H1 (cell line): ENCODE data around the gene INHBA. TPM values are rescaled to one million over a fixed set of nuclear protein-coding genes. Genes with fewer than 3 reads are reported as not detected.
A peak's percentile ranks its signal among the peaks of the same experiment; 100 is the strongest.

Experiments
- CTCF ChIA-PET: fragments of 300-600 bp; sonication (Branson Sonifier 250); formaldehyde crosslinking; loops from one replicate; lab custom pipeline; 2021; ENCODE audit not compliant: partially characterized antibody; lab: Charles Lee
- POLR2A ChIA-PET: fragments of 300-600 bp; sonication (Branson Sonifier 250); formaldehyde crosslinking; loops from one replicate; lab custom pipeline; 2021; ENCODE audit warnings: inconsistent platforms; ENCODE audit not compliant: partially characterized antibody; lab: Charles Lee
- DNase-seq, 2 experiments: peaks; one replicate each; pipeline versions ENCODE4 v3.0.0 to v3.0.0-alpha.2; 2010 to 2022; ENCODE audit warnings: low spot score in 2 of 2, low read depth in 1 of 2, mixed read lengths in 1 of 2
- FAIRE-seq: peaks from 2 replicates; lab custom pipeline; 2011; peaks lifted over from hg19 to GRCh38; lab: Jason Lieb, UNC
- H2AFZ ChIP-seq: 2 replicates; pipeline ENCODE4 v1.8.1; 2012; ENCODE audit warnings: low read length, inconsistent platforms
- H2AK5ac ChIP-seq: 2 replicates; pipeline ENCODE4 v1.6.1; 2013; ENCODE audit warnings: low read depth, low read length
- H2BK120ac ChIP-seq: replicated peaks from 2 replicates; pipeline ENCODE3; 2013; ENCODE audit warnings: low read depth, low read length, inconsistent platforms
- H2BK12ac ChIP-seq: 2 replicates; pipeline ENCODE4 v1.6.1; 2013; ENCODE audit warnings: low read depth, low read length
- H2BK15ac ChIP-seq: 2 replicates; pipeline ENCODE4 v1.6.1; 2013; ENCODE audit warnings: low read length
- H2BK20ac ChIP-seq: 2 replicates; pipeline ENCODE4 v1.6.1; 2013; ENCODE audit warnings: low read length
- H2BK5ac ChIP-seq: 2 replicates; pipeline ENCODE4 v1.6.1; 2013; ENCODE audit warnings: low read depth, low read length
- H3K14ac ChIP-seq: 2 replicates; pipeline ENCODE4 v1.6.1; 2013; ENCODE audit warnings: inconsistent platforms; ENCODE audit not compliant: insufficient read length
- H3K18ac ChIP-seq: 2 replicates; pipeline ENCODE4 v1.6.1; 2013; ENCODE audit warnings: low read length; ENCODE audit errors: extremely low read depth
- H3K23ac ChIP-seq: 2 replicates; pipeline ENCODE4 v1.6.1; 2013; ENCODE audit warnings: inconsistent platforms; ENCODE audit not compliant: insufficient read length
- H3K23me2 ChIP-seq: 2 replicates; pipeline ENCODE4 v1.6.1; 2013; ENCODE audit warnings: low read depth, low read length
- H3K27ac ChIP-seq: 2 replicates; pipeline ENCODE4 v1.6.1; 2011; ENCODE audit warnings: low read depth, low read length, inconsistent platforms
- H3K27me3 ChIP-seq, 4 experiments: replicated peaks in 1 of 4; 1 replicate in 1 of 4; 2 replicates in 3 of 4; pipeline versions ENCODE4 v1.6.1 to v1.8.1; 2011 to 2013; ENCODE audit warnings: low read length in 3 of 4, mild to moderate bottlenecking in 3 of 4, inconsistent platforms in 2 of 4, mixed read lengths in 2 of 4, moderate library complexity in 1 of 4; ENCODE audit not compliant: control insufficient read depth in 3 of 4, insufficient read depth in 3 of 4; ENCODE audit errors: extremely low read depth in 1 of 4
- H3K36me3 ChIP-seq, 4 experiments: 2 replicates each; pipeline versions ENCODE4 v1.6.1 to v1.8.1; 2011 to 2013; ENCODE audit warnings: mild to moderate bottlenecking in 4 of 4, low read length in 3 of 4, moderate library complexity in 2 of 4, control low read depth in 1 of 4, inconsistent platforms in 1 of 4; ENCODE audit not compliant: insufficient read depth in 4 of 4, control insufficient read depth in 2 of 4
- H3K4ac ChIP-seq: replicated peaks from 2 replicates; pipeline ENCODE3; 2013; ENCODE audit warnings: low read length, low read depth, mixed read lengths, inconsistent platforms; ENCODE audit not compliant: insufficient read length
- H3K4me1 ChIP-seq, 4 experiments: replicated peaks in 1 of 4; 1 replicate in 1 of 4; 2 replicates in 3 of 4; pipeline versions ENCODE4 v1.6.1 to v1.8.1; 2011 to 2013; ENCODE audit warnings: low read length in 3 of 4, inconsistent platforms in 2 of 4, mixed read lengths in 1 of 4; ENCODE audit not compliant: insufficient read depth in 4 of 4, control insufficient read depth in 3 of 4
- H3K4me2 ChIP-seq, 2 experiments: 2 replicates each; pipeline versions ENCODE4 v1.6.1 to v1.8.1; 2011 to 2013; ENCODE audit warnings: low read depth in 2 of 2, low read length in 2 of 2, control low read depth in 1 of 2, inconsistent platforms in 1 of 2, mild to moderate bottlenecking in 1 of 2; ENCODE audit not compliant: insufficient read depth in 1 of 2
- H3K4me3 ChIP-seq, 4 experiments: fragments of 200-600, 300-600 bp in 1 of 4; sonication (generic), shearing (Covaris generic), sonication (Bioruptor Twin) in 1 of 4; 2 replicates each; pipeline versions ENCODE4 v1.5.1 to v1.8.1; 2011 to 2016; ENCODE audit warnings: low read length in 4 of 4, low read depth in 3 of 4, control low read depth in 2 of 4, inconsistent platforms in 2 of 4, mild to moderate bottlenecking in 2 of 4, mixed read lengths in 1 of 4, moderate library complexity in 1 of 4; ENCODE audit not compliant: insufficient read depth in 2 of 4; ENCODE audit errors: extremely low read depth in 1 of 4
- H3K56ac ChIP-seq: replicated peaks from 2 replicates; pipeline ENCODE3; 2013; ENCODE audit warnings: low read depth, mild to moderate bottlenecking, mixed read lengths, low read length, inconsistent platforms; ENCODE audit not compliant: insufficient read length
- H3K79me1 ChIP-seq: 2 replicates; pipeline ENCODE4 v1.6.1; 2013; ENCODE audit warnings: low read depth, low read length, control low read depth
- H3K79me2 ChIP-seq, 2 experiments: 2 replicates each; pipeline versions ENCODE4 v1.6.1 to v1.8.1; 2012 to 2013; ENCODE audit warnings: low read length in 2 of 2, mild to moderate bottlenecking in 2 of 2, inconsistent platforms in 1 of 2; ENCODE audit not compliant: insufficient read depth in 2 of 2, control insufficient read depth in 1 of 2
- H3K9ac ChIP-seq, 4 experiments: replicated peaks in 1 of 4; 1 replicate in 1 of 4; 2 replicates in 3 of 4; pipeline versions ENCODE4 v1.6.1 to v1.8.1; 2011 to 2013; ENCODE audit warnings: low read depth in 3 of 4, low read length in 3 of 4, control low read depth in 2 of 4, mild to moderate bottlenecking in 2 of 4, moderate library complexity in 2 of 4, inconsistent platforms in 1 of 4; ENCODE audit errors: extremely low read depth in 1 of 4
- H3K9me3 ChIP-seq, 2 experiments: 2 replicates each; pipeline versions ENCODE4 v1.6.1 to v1.8.1; 2012 to 2013; ENCODE audit warnings: mild to moderate bottlenecking in 2 of 2, moderate library complexity in 2 of 2, control low read depth in 1 of 2, inconsistent platforms in 1 of 2, low read depth in 1 of 2, low read length in 1 of 2, mixed read lengths in 1 of 2; ENCODE audit not compliant: insufficient read depth in 2 of 2
- H4K20me1 ChIP-seq, 2 experiments: replicated peaks in 1 of 2; 2 replicates each; pipeline versions ENCODE3 to v1.8.1; 2011 to 2013; ENCODE audit warnings: inconsistent platforms in 2 of 2, low read length in 2 of 2, mild to moderate bottlenecking in 1 of 2; ENCODE audit not compliant: insufficient read depth in 2 of 2, control insufficient read depth in 1 of 2
- H4K5ac ChIP-seq: 2 replicates; pipeline ENCODE4 v1.6.1; 2013; ENCODE audit warnings: low read length, low read depth, mixed read lengths, inconsistent platforms; ENCODE audit not compliant: insufficient read length
- H4K8ac ChIP-seq: 2 replicates; pipeline ENCODE4 v1.8.0; 2013; ENCODE audit warnings: mild to moderate bottlenecking, moderate library complexity, low read length, inconsistent platforms; ENCODE audit not compliant: insufficient read depth; ENCODE audit errors: extremely low read depth
- H4K91ac ChIP-seq: replicated peaks from 2 replicates; pipeline ENCODE3; 2013; ENCODE audit warnings: low read length, mixed read lengths, inconsistent platforms; ENCODE audit not compliant: insufficient read length
- ASH2L ChIP-seq: fragments of 200-600, 300-600 bp; sonication (generic); IDR thresholded peaks from one replicate; pipeline ENCODE4 v1.7.1; 2017; ENCODE audit warnings: low read length
- CEBPB ChIP-seq: IDR thresholded peaks from 2 replicates; pipeline ENCODE4 v1.6.1; 2012; ENCODE audit warnings: low read depth, low read length
- TCF12 ChIP-seq: IDR thresholded peaks from 2 replicates; pipeline ENCODE4 v1.6.1; 2011; ENCODE audit warnings: low read depth, mild to moderate bottlenecking, low read length
- WGBS, 2 experiments: shearing (Covaris generic) in 1 of 2; methylation state at CpG; one replicate each; pipeline versions ENCODE4 v1.1.6 to v1.1.7; 2013 to 2015; ENCODE audit warnings: low lambda C conversion rate in 2 of 2, mixed read lengths in 2 of 2, inconsistent platforms in 1 of 2, low coverage in 1 of 2, missing lambda C conversion rate in 1 of 2; ENCODE audit not compliant: insufficient replicate concordance in 2 of 2, insufficient coverage in 1 of 2, insufficient read length in 1 of 2; ENCODE audit errors: extremely low coverage in 1 of 2, missing lambda C conversion rate in 1 of 2; 5-methylcytosine and 5-hydroxymethylcytosine counted together
- polyA plus RNA-seq, 7 experiments: library from polyadenylated mRNA; depleted of rRNA in 3 of 7; stranded (reverse) in 5 of 7; unstranded in 2 of 7; fragments of >200 nt in 5 of 7; fragments of 200-250 nt in 2 of 7; gene quantifications; 1 replicate in 5 of 7; 2 replicates in 1 of 7; 4 replicates in 1 of 7; pipeline versions ENCODE4 v1.2.1 to v1.2.3, GENCODE V29; 2011 to 2013; ENCODE audit warnings: missing spikeins in 2 of 7, mixed read lengths in 2 of 7
- total RNA-seq: library from RNA; stranded (reverse); fragmentation: NEBNext Ultra II Directional; extraction: Animal tissue kit (Norgen Biotek cat#: 25700); gene quantifications from 2 replicates; pipeline ENCODE4 v1.2.1, GENCODE V29; 2021

Gene INHBA
- total and polyA plus RNA-seq, 2 of the 8 experiments (the other 6 are each of a cell fraction or from before 2014, with no cell fraction given) = 1.1 to 2.7 TPM

- Histone ChIP-seq H3K36me3 (no peaks in the 10 kb centered on the region), H3K4ac (no peak overlapping the region), H3K23ac (no peak overlapping the region), H3K23me2 (peaks cover under 1% of the 10 kb centered on the region; the same call in 1 of the 2 replicates), H3K18ac (no peak overlapping the region), H3K14ac (no peak overlapping the region), H3K56ac (no peak overlapping the region), H2BK20ac (no peak overlapping the region), H3K9me3 (no peaks in the 10 kb centered on the region), H3K27me3 (peaks cover 4 to 18% (median 13%) of the 10 kb centered on the region in 4 experiments), H2AFZ (no peak overlapping the region), H3K9ac (no peak overlapping the region), H3K4me1 (peaks cover 9 to 23% (median 11%) of the 10 kb centered on the region in 4 experiments), H3K79me1 (no peaks in the 10 kb centered on the region), H3K4me3 (peak overlapping the region; percentile 23 to 63 (median 54); a peak in 6 of 8 replicates), H2BK15ac (no peak overlapping the region), H3K4me2 (peak overlapping the region; percentile 77 to 85), H3K79me2 (no peaks in the 10 kb centered on the region), H3K27ac (no peak overlapping the region), H2AK5ac (no peak overlapping the region), H4K5ac (no peak overlapping the region), H2BK5ac (no peak overlapping the region), H2BK12ac (peak overlapping the region; percentile 23; the same call in 1 of the 2 replicates), H4K8ac (no peak overlapping the region), H4K20me1 (no peaks in the 10 kb centered on the region), H2BK120ac (no peak overlapping the region), H4K91ac (no peak overlapping the region)
- ChIA-PET POLR2A (no interaction called here), CTCF (interaction anchor here (0.6 to 6.2 kb wide), 26 partner anchors 9 to 812 kb away, joined by 3 to 44 read pairs (median 4); no protein-coding TSS in a partner anchor)
- FAIRE-seq (no peak), DNase-seq (no peak)
- WGBS, 2 experiments = 68% methylated on average over 18 of the region's 18 CpGs; no CpG with 5 or more reads in 1 of the 2 experiments
- TF ChIP-seq TCF12 = no peak
- no peak for TF ChIP-seq ASH2L
- TF ChIP-seq CEBPB = no peak
These were observed 3.5 kb upstream of the INHBA start for GRCh38 chr7:41706228-41706930.
